SK-N-SH treated with all-trans-retinoic acid at 6 μM for 48 hours (cell line): ENCODE results near the gene TNPO3.

Source experiments
- ATAC-seq: fragments of 200-7000 bp; cut with Tn5 transposase; 3 replicates; pipeline ENCODE4 v1.9.1; 2020; ENCODE audit warnings: mild to moderate bottlenecking, moderate library complexity
- BACH2 ChIP-seq: fragments of 250-450 bp; sonication (Bioruptor Pico); IDR thresholded peaks from 2 replicates; pipeline ENCODE4 v1.9.0; 2021; ENCODE audit warnings: mild to moderate bottlenecking, borderline replicate concordance
- CSDC2 ChIP-seq: fragments of 250-450 bp; sonication (Bioruptor Pico); IDR thresholded peaks from 2 replicates; pipeline ENCODE4 v1.5.0; 2020; ENCODE audit warnings: mild to moderate bottlenecking, moderate library complexity
- GLIS3 ChIP-seq: fragments of 250-450 bp; sonication (Bioruptor Pico); IDR thresholded peaks from 2 replicates; pipeline ENCODE4 v1.5.0; 2020; ENCODE audit warnings: mild to moderate bottlenecking, moderate library complexity
- ISL1 ChIP-seq: fragments of 250-450 bp; sonication (Bioruptor Pico); IDR thresholded peaks from 2 replicates; pipeline ENCODE4 v2.1.2; 2022; ENCODE audit warnings: mild to moderate bottlenecking, moderate library complexity
- OSR1 ChIP-seq: fragments of 250-450 bp; sonication (Bioruptor Pico); IDR thresholded peaks from 2 replicates; pipeline ENCODE4 v1.8.0; 2022; ENCODE audit warnings: moderate library complexity, mild to moderate bottlenecking, inconsistent platforms
- PATZ1 ChIP-seq: fragments of 250-450 bp; sonication (Bioruptor Pico); IDR thresholded peaks from 2 replicates; pipeline ENCODE4 v1.8.0; 2020; ENCODE audit warnings: mild to moderate bottlenecking, moderate library complexity, borderline replicate concordance
- POU6F1 ChIP-seq: fragments of 250-450 bp; sonication (Bioruptor Pico); IDR thresholded peaks from 2 replicates; pipeline ENCODE4 v1.8.0; 2021; ENCODE audit warnings: low read depth, mild to moderate bottlenecking, moderate library complexity, borderline replicate concordance
- PPARA ChIP-seq: fragments of 250-450 bp; sonication (Bioruptor Pico); IDR thresholded peaks from 2 replicates; pipeline ENCODE4 v1.5.0; 2020; ENCODE audit warnings: mild to moderate bottlenecking, borderline replicate concordance
- TCF4 ChIP-seq: fragments of 250-450 bp; sonication (Bioruptor Pico); IDR thresholded peaks from 2 replicates; pipeline ENCODE4 v1.8.0; 2021; ENCODE audit warnings: mild to moderate bottlenecking, moderate library complexity, borderline replicate concordance
- TOX ChIP-seq: fragments of 250-450 bp; sonication (Bioruptor Pico); IDR thresholded peaks from 2 replicates; pipeline ENCODE4 v1.8.0; 2021; ENCODE audit warnings: mild to moderate bottlenecking, moderate library complexity, borderline replicate concordance
- ZC3H10 ChIP-seq: fragments of 250-450 bp; sonication (Bioruptor Pico); IDR thresholded peaks from 2 replicates; pipeline ENCODE4 v1.5.1; 2021; ENCODE audit warnings: mild to moderate bottlenecking, moderate library complexity
- ZFP3 ChIP-seq: fragments of 250-450 bp; sonication (Bioruptor Pico); IDR thresholded peaks from 2 replicates; pipeline ENCODE4 v1.5.0; 2020; ENCODE audit warnings: mild to moderate bottlenecking, moderate library complexity
- ZFP30 ChIP-seq: fragments of 450-650 bp; formaldehyde crosslinking; IDR thresholded peaks from 2 replicates; pipeline ENCODE4 v1.5.0; 2022; ENCODE audit warnings: mild to moderate bottlenecking, moderate library complexity
- ZNF565 ChIP-seq: fragments of 450-650 bp; formaldehyde crosslinking; conservative IDR thresholded peaks from 2 replicates; pipeline ENCODE4 v1.5.0; 2020; ENCODE audit warnings: low read depth, mild to moderate bottlenecking, moderate library complexity
- ZNF70 ChIP-seq: fragments of 450-650 bp; formaldehyde crosslinking; IDR thresholded peaks from 2 replicates; pipeline ENCODE4 v1.5.0; 2020; ENCODE audit warnings: mild to moderate bottlenecking, moderate library complexity

The TNPO3 gene

DNA sequence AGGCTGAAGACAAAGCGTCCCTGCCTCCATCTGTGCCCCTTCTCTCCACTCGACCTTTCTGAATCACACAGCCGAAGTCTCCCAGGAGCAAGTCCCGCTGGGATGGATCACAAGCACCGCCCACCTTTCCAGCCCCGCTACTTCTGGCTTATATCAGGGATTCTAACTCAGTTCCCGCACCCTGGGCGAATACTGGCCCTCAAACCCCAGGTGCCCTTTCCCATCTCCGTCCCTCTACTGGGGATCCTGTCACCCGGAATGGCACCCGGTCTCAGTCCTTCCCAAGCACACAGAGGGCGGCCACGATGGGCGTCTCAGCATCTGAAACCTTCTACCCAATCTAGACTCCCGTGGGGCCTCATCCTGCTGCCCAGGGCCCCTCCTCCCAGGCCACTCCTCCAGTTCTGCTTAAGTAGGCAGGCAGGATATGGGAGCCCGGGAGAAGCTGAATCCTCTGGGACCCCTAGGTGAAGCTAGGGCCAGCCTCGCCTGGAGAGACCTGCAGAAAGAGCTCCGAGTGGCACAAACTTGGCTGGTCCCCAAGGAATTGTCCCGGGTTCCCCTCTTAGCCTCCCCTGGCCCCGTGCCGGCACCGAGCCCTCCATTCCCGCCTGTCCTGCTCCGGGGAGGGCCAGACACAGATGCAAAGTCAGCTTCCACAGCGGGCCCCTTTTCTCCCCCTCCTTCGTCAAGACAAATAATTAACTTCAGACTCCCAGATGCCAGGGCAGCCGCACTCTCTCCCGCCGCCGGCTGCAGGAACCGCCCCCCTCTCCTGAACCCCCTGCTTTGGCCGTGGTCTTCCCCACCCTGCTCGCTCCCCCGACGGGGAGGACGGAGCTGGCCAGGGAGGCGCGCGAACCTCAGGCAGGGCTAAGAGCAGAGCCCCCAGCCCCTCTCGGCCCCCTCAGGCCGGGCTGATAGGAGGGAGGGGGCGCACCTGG is 145.0 kb downstream of the TNPO3 start:
- ATAC-seq: peak; percentile 11; the same call in 2 of the 3 replicates
- no peak for TF ChIP-seq ZNF565 (CRISPR knock-in tag)
- no peak for TF ChIP-seq ZFP3 (CRISPR knock-in tag)
- no peak for TF ChIP-seq TOX (CRISPR knock-in tag)
- no peak for TF ChIP-seq ZC3H10 (CRISPR knock-in tag)
- no peak for TF ChIP-seq ZNF70 (CRISPR knock-in tag)
- TF ChIP-seq PATZ1 (CRISPR knock-in tag): no peak
- TF ChIP-seq ISL1 (CRISPR knock-in tag): no peak
- no peak for TF ChIP-seq OSR1 (CRISPR knock-in tag)

GRCh38 chr7:128908750-128909624 is 145.9 kb downstream of the TNPO3 start:
- TF ChIP-seq PATZ1 (CRISPR knock-in tag): no peak
- TF ChIP-seq POU6F1 (CRISPR knock-in tag): no peak
- no peak for ATAC-seq

DNA sequence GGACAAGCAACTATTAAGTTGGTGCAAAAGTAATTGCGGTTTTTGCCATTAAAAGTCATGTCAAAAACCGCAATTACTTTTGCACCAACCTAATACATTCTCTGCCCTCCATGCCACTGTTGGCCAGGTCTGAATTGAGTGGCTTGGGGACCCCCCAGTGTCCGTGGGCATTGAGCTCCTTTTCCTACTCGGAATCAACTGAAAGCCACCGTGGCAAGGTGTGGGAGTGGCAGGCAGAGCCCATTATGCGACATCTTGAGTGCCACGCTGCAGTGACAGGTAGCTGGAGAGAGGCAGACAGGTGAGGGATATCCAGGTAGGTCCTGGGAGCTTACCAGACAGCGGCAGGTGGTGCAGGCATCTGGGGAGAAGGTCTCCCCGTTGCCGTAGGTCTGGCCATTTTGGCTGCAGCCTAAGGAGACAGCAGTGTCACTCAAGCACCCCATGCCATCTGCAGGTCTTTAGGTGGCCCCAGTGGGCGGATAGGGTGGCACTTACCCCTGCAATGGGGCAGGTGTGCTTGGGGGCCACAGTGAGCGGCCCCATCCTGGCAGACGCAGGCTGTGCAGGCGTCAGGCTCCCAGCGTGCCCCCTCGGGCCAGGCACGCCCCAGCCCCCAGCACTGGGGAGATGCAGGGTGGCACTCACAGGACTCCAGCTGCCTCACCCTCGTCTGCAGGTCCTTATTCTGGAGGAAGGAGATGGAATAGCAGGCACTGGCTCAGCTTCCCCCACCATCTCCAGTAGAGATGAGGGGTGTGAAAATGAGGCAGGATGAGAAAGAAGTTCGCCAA is 147.9 kb downstream of the TNPO3 start:
- TF ChIP-seq TOX (CRISPR knock-in tag): no peak
- TF ChIP-seq GLIS3: no peak
- no peak for TF ChIP-seq ZNF565 (CRISPR knock-in tag)
- TF ChIP-seq PATZ1 (CRISPR knock-in tag): no peak
- no peak for TF ChIP-seq ZNF70 (CRISPR knock-in tag)
- no peak for TF ChIP-seq TCF4 (CRISPR knock-in tag)
- TF ChIP-seq ZFP30 (CRISPR knock-in tag): no peak
- TF ChIP-seq BACH2 (CRISPR knock-in tag): no peak
- TF ChIP-seq CSDC2 (CRISPR knock-in tag): no peak
- no peak for TF ChIP-seq PPARA
- no peak for TF ChIP-seq POU6F1 (CRISPR knock-in tag)
- TF ChIP-seq ISL1 (CRISPR knock-in tag): no peak
- no peak for ATAC-seq
